Retinal pigment epithelial cell (primary cell): ENCODE data around the gene CLSTN2.

ENCODE experiments used
- DNase-seq: peaks from one replicate; pipeline ENCODE4 v3.0.0-alpha.2; 2010; ENCODE audit warnings: low read depth
- H3K4me3 ChIP-seq: 2 replicates; pipeline ENCODE4 v1.5.1; 2011; ENCODE audit warnings: mild to moderate bottlenecking, low read length, control low read depth, moderate library complexity
- CTCF ChIP-seq: conservative IDR thresholded peaks from 2 replicates; pipeline ENCODE4 v1.5.1; 2011; ENCODE audit warnings: low read depth, low read length, control low read depth, inconsistent platforms

The CLSTN2 gene

DNA sequence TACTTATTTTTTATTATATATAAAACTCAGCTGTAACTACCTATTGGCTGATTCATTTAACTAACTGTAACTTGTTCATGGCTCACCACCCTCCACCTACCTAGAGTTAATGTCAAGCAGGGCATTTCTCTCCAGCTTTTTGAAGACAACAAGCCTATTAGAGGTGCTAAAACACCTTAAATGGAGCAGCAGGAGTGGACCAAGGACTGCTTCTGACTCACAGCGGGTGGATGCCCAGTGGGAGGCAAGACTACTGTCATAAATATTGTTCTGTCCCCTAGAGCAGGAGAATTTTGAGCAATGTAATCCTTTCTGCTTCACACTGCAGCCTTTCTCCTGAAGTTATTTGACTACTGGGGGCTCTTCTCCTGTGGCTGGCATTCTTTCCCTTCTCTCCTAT is 146.9 kb downstream of the CLSTN2 start:
- DNase-seq, result no peak
- no peak for TF ChIP-seq CTCF
- H3K4me3 ChIP-seq, result no peak overlapping the region

DNA sequence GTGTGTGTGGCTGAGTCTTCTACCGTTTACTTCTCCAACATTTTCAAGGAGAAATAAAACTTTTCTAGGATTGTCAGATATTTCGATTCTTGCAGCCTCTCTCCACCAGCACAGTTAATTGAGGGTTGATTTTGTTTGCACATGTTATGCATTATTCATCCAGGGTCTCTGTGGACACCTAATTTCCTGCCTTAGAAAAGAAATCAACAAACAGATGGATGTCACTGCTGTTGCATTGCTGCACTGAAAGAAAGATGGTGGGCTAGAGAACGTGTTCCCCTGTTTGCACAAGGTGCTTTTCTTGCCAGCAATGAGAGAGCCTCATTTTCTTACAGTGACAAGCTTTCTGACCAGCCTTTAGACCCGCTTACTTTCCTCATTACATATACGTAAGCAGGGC is 150.0 kb downstream of the CLSTN2 start:
- TF ChIP-seq CTCF, result no peak
- DNase-seq, result no peak
- no peak overlapping the region for H3K4me3 ChIP-seq

DNA sequence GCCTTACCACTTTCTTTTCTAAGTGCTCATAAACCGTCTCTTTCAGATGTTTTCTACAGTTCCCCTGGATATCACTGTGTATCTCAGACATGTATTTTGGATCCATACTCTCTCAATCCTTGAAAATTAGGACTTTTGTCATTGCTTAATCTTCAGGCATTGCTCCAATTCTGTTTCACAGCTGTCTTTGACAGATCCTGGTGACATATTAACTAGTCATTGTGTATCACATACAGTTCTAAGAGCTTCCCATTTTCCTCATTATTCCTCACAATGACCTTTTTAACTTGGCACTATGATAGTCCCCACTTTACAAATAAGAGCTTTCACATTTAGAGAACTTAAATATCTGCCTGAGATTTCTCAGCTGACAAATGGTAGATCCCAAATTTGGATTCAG is 151.7 kb downstream of the CLSTN2 start:
- DNase-seq, result no peak
- no peak overlapping the region for H3K4me3 ChIP-seq
- no peak for TF ChIP-seq CTCF

- no peak for TF ChIP-seq CTCF
- DNase-seq, result no peak
- H3K4me3 ChIP-seq, result no peak overlapping the region
These were observed 153.1 kb downstream of the CLSTN2 start for GRCh38 chr3:140088058-140088457.

DNA sequence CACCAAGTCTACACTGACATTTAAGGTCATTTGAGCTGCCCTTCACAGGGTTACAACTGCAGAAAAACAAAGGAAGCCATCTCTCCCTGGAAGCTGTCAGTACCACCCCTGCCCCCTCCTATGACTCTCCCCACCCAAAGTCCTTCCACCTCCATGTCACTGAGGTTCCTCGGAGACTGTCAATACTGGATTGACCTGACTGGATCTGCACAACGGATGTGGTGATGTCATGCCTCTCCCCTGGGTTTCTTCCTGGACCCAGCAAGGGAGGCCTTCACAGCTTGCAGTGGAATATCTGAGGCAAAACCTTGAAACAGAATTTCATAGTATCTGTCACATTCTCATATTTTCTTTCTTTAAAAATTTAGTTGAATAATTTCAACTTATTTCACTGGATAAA is 153.5 kb downstream of the CLSTN2 start:
- H3K4me3 ChIP-seq, result no peak overlapping the region
- TF ChIP-seq CTCF, result no peak
- no peak for DNase-seq

- no peak for TF ChIP-seq CTCF
- no peak for DNase-seq
- H3K4me3 ChIP-seq, result no peak overlapping the region
These were observed 154.6 kb downstream of the CLSTN2 start for GRCh38 chr3:140089403-140090072.

DNA sequence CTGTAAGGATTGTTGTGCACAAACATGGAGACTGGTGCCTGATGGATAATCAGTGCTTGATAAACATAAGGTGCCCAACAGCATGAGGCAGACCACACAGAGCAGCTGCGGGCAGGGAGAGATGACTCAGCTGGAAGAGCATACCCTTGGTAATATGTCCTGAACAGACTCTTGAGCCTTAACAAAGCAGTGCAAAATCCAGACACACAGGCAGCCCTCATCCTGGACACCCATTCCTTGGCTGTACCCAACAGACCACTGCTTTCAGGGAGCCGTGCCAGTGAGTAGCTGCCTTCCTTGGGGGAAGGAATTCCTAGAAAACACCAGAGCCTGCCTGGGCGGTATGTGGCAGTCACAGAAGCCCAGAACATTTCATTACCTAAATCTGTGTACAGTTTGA is 156.2 kb downstream of the CLSTN2 start:
- no peak for TF ChIP-seq CTCF
- H3K4me3 ChIP-seq, result no peak overlapping the region
- DNase-seq, result no peak
